ENCODE data around the gene SLC25A45.

DNA sequence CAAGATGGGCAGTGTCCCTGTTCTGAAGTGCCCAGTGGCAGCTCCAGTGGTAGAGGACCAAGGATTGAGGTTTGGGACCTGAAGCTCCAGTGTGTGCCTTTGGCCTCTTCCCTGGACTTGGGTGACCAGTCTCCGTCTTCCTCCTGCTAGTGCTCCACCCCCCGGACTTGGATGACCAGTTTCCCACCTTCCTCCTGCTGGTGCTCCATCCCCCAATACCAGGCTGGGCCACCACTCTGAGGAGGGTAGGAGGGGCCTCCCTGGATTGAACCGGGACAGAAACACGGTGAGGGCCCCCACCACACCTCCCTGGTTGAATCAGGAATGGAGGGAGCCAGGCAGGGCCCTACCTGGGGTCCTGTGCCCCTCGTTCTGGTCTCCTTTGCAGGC, 29.2 kb upstream of the SLC25A45 start:
- no peak for TF ChIP-seq POLR2A (IDR thresholded peaks at IDR 0.05; ENCODE audit: low read depth, low read length)
- no peak for TF ChIP-seq POLR2AphosphoS5 (IDR thresholded peaks at IDR 0.05; ENCODE audit: low read depth, low read length)
- no peak for TF ChIP-seq SPI1 (IDR thresholded peaks at IDR 0.05; ENCODE audit: low read depth, low read length)
- TF ChIP-seq TAF1 (IDR thresholded peaks at IDR 0.05; ENCODE audit: low read depth, low read length) = no peak
- no peak for TF ChIP-seq POU2F2 (IDR thresholded peaks at IDR 0.05; ENCODE audit: low read depth, low read length)
- TF ChIP-seq PAX5 (IDR thresholded peaks at IDR 0.05; ENCODE audit: insufficient read depth, low read length, severe bottlenecking) = no peak
